IMR-90 (cell line): ENCODE results near the gene ARRB1. TPM values are rescaled to one million over a fixed set of nuclear protein-coding genes. Genes with fewer than 3 reads are reported as not detected.

Experiments used
- ATAC-seq: fragments of 200-7000 bp; cut with Tn5 transposase; 2 replicates; pipeline ENCODE4 v1.9.1; 2020; ENCODE audit warnings: low read depth, mild to moderate bottlenecking, moderate library complexity
- BruUV-seq: library from RNA; stranded (reverse); fragments of 400-500 nt; replicated peaks from 2 replicates; lab custom pipeline; 2021; lab: Mats Ljungman, UMichigan
- CTCF ChIA-PET: fragments of 300-600 bp; formaldehyde crosslinking; extraction: SDS; loops from one replicate; lab custom pipeline; 2021; ENCODE audit warnings: antibody characterized with exemption; lab: Yijun Ruan, JAX
- POLR2A ChIA-PET: fragments of 300-600 bp; sonication (Branson Sonifier 250); formaldehyde crosslinking; loops from one replicate; lab custom pipeline; 2022; ENCODE audit warnings: antibody characterized with exemption; ENCODE audit not compliant: unreplicated experiment; lab: Charles Lee
- DNase-seq: peaks from one replicate; pipeline ENCODE4 v3.0.0; 2013
- H2AFZ ChIP-seq: replicated peaks from 2 replicates; pipeline ENCODE3; 2013; ENCODE audit warnings: low read length, mild to moderate bottlenecking; ENCODE audit not compliant: poor library complexity
- H2AK5ac ChIP-seq: 2 replicates; pipeline ENCODE4 v1.6.1; 2013; ENCODE audit warnings: low read depth, low read length, inconsistent platforms
- H2AK9ac ChIP-seq: replicated peaks from 2 replicates; pipeline ENCODE3; 2013; ENCODE audit warnings: mild to moderate bottlenecking, low read depth, low read length, moderate library complexity; ENCODE audit not compliant: poor library complexity
- H2BK120ac ChIP-seq: 2 replicates; pipeline ENCODE4 v1.6.1; 2013; ENCODE audit warnings: low read depth, low read length, inconsistent platforms
- H2BK15ac ChIP-seq: 3 replicates; pipeline ENCODE4 v1.6.1; 2013; ENCODE audit warnings: low read depth, low read length, inconsistent platforms
- H2BK20ac ChIP-seq: 2 replicates; pipeline ENCODE4 v1.6.1; 2013; ENCODE audit warnings: low read depth, mild to moderate bottlenecking, inconsistent platforms, low read length, moderate library complexity
- H2BK5ac ChIP-seq: 2 replicates; pipeline ENCODE4 v1.6.1; 2013; ENCODE audit warnings: mild to moderate bottlenecking, low read depth, low read length, inconsistent platforms; ENCODE audit not compliant: poor library complexity, severe bottlenecking
- H3K14ac ChIP-seq: replicated peaks from 2 replicates; pipeline ENCODE4 v1.6.1; 2013; ENCODE audit warnings: low read depth, low read length, inconsistent platforms
- H3K18ac ChIP-seq: 2 replicates; pipeline ENCODE4 v1.6.1; 2013; ENCODE audit warnings: low read depth, low read length, control low read depth
- H3K23ac ChIP-seq: 2 replicates; pipeline ENCODE4 v1.6.1; 2013; ENCODE audit warnings: low read depth, low read length, inconsistent platforms
- H3K27ac ChIP-seq: 2 replicates; pipeline ENCODE4 v1.5.1; 2013; ENCODE audit warnings: mild to moderate bottlenecking, control low read depth, low read length; ENCODE audit not compliant: insufficient read depth
- H3K27me3 ChIP-seq: 2 replicates; pipeline ENCODE4 v1.6.1; 2013; ENCODE audit warnings: low read length; ENCODE audit not compliant: control insufficient read depth, insufficient read depth
- H3K36me3 ChIP-seq: 2 replicates; pipeline ENCODE4 v1.6.1; 2013; ENCODE audit warnings: low read length, mixed read lengths; ENCODE audit not compliant: control insufficient read depth, insufficient read depth
- H3K4ac ChIP-seq: 2 replicates; pipeline ENCODE4 v1.6.1; 2013; ENCODE audit warnings: low read depth, low read length, inconsistent platforms
- H3K4me1 ChIP-seq: 2 replicates; pipeline ENCODE4 v1.6.1; 2013; ENCODE audit warnings: low read length, mixed read lengths; ENCODE audit not compliant: control insufficient read depth, insufficient read depth
- H3K4me2 ChIP-seq: 2 replicates; pipeline ENCODE4 v1.6.1; 2013; ENCODE audit warnings: low read depth, mild to moderate bottlenecking, control low read depth, low read length, moderate library complexity
- H3K4me3 ChIP-seq: 2 replicates; pipeline ENCODE4 v1.5.1; 2013; ENCODE audit warnings: low read depth, mild to moderate bottlenecking, control low read depth, low read length, moderate library complexity; ENCODE audit not compliant: insufficient read depth
- H3K56ac ChIP-seq: 2 replicates; pipeline ENCODE4 v1.6.1; 2013; ENCODE audit warnings: low read length, inconsistent platforms; ENCODE audit not compliant: insufficient read depth; ENCODE audit errors: extremely low read depth
- H3K79me1 ChIP-seq, 2 experiments: 2 replicates each; pipeline ENCODE4 v1.6.1; 2013; ENCODE audit warnings: low read length in 2 of 2, inconsistent platforms in 1 of 2, low read depth in 1 of 2
- H3K9ac ChIP-seq: 2 replicates; pipeline ENCODE4 v1.6.1; 2013; ENCODE audit warnings: low read depth, low read length, control low read depth
- H3K9me1 ChIP-seq: 2 replicates; pipeline ENCODE4 v1.6.1; 2013; ENCODE audit warnings: low read length, inconsistent platforms; ENCODE audit not compliant: insufficient read depth
- H3K9me3 ChIP-seq: 2 replicates; pipeline ENCODE4 v1.6.1; 2013; ENCODE audit warnings: low read length; ENCODE audit not compliant: control insufficient read depth, insufficient read depth
- H4K20me1 ChIP-seq: 2 replicates; pipeline ENCODE4 v1.6.1; 2013; ENCODE audit warnings: low read length, inconsistent platforms; ENCODE audit not compliant: insufficient read depth
- H4K5ac ChIP-seq: 2 replicates; pipeline ENCODE4 v1.6.1; 2013; ENCODE audit warnings: mild to moderate bottlenecking, low read depth, low read length, control low read depth
- H4K8ac ChIP-seq, 2 experiments: 2 replicates each; pipeline ENCODE4 v1.6.1; 2013; ENCODE audit warnings: low read depth in 2 of 2, low read length in 2 of 2, control low read depth in 1 of 2, inconsistent platforms in 1 of 2
- H4K91ac ChIP-seq: 2 replicates; pipeline ENCODE4 v1.6.1; 2013; ENCODE audit warnings: low read depth, low read length, inconsistent platforms; ENCODE audit not compliant: insufficient read depth
- CHD1 ChIP-seq: IDR thresholded peaks from 2 replicates; pipeline ENCODE4 v1.6.1; 2012; ENCODE audit warnings: low read depth, low read length, improper control_type of control experiment
- FOS ChIP-seq: fragments of 150-350 bp; IDR thresholded peaks from 2 replicates; pipeline ENCODE4 v1.6.1; 2016; ENCODE audit warnings: low read depth, low read length
- WGBS, 2 experiments: methylation state at CpG; one replicate each; pipeline versions ENCODE4 v1.1.5 to v1.1.7; 2013; ENCODE audit warnings: missing lambda C conversion rate in 2 of 2; ENCODE audit not compliant: insufficient read length in 1 of 2; ENCODE audit errors: extremely low coverage in 2 of 2; 5-methylcytosine and 5-hydroxymethylcytosine counted together
- dilution Hi-C: fragments of 300-500 bp; cut with HindIII; formaldehyde crosslinking; loops from one replicate; pipeline ENCODE4 v1.14.3; 2018; ENCODE audit warnings: low sequenced_read_pairs; ENCODE audit not compliant: unreplicated experiment
- in situ Hi-C: fragments of 300-500 bp; cut with MboI; formaldehyde crosslinking; loops from 3 replicates; pipeline ENCODE4 v1.14.3; 2019; ENCODE audit warnings: low sequenced_read_pairs, inconsistent platforms, mixed read lengths
- intact Hi-C: fragments of 100-400 bp; cut with micrococcal nuclease; formaldehyde crosslinking; loops from 2 replicates; pipeline ENCODE4 v1.10.0; 2022
- polyA plus RNA-seq, 3 experiments: library from polyadenylated mRNA; depleted of rRNA; stranded (reverse); fragments of >200 nt; gene quantifications; 2 replicates each; pipeline ENCODE4 v1.2.3, GENCODE V29; 2012; ENCODE audit warnings: low replicate concordance in 1 of 3
- total RNA-seq: library from RNA; depleted of rRNA; stranded (reverse); fragments of >200 nt; gene quantifications from 2 replicates; pipeline ENCODE4 v1.2.3, GENCODE V29; 2012

ARRB1 gene
- total and polyA plus RNA-seq, 2 of the 4 experiments (the other 2 are of a cell fraction), result 11.0 to 17.4 TPM

DNA sequence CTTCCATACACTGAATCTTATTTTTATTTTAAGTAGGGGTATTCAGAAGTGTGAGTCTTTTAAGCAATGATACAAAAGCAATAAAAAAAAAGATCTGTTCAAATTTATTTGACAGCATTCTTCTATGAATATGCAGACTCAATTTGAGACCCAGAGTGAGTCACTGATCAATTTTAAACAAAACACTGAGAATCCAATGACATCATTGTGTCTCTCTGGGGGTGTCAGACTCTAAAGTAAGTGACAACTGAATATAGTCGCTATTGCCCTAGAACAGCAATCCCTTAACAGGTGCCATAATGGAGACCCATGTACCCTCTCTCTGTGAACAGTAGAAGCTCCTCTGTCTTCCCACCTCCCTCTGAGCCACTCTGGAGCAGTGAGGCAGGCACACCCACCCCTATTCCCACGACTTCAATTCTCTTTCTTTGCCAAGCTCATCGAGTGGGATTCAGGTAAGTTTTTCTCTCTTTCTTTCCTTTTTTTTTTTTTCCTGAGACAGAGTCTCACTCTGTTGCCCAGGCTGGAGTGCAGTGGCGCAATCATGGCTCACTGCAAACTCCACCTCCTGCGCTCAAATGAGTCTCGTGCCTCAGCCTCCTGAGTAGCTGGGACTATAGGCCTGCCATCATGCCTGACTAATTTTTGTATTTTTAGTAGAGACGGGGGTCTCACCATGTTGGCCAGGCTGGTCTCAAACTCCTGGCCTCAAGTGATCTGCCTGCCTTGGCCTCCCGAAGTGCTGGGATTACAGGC lies 42.8 kb upstream of the ARRB1 start:
- no peak overlapping the region for H4K91ac ChIP-seq
- H3K9me3 ChIP-seq, result no peaks in the 10 kb centered on the region
- no peak overlapping the region for H2BK5ac ChIP-seq
- H2BK20ac ChIP-seq, result no peak overlapping the region
- H4K8ac ChIP-seq, result no peak overlapping the region
- H3K14ac ChIP-seq, result no peak overlapping the region
- intact Hi-C loops (no loop called here), in situ Hi-C loops (no loop called here), dilution Hi-C loops (no loop called here)
- H3K23ac ChIP-seq, result no peak overlapping the region
- H3K9ac ChIP-seq, result no peak overlapping the region
- ChIA-PET CTCF (no interaction called here), POLR2A (interaction anchor here (0.7 kb wide), 1 partner anchor 166 kb away, joined by 4 read pairs; no protein-coding TSS in a partner anchor)
- H3K18ac ChIP-seq, result no peak overlapping the region
- no peak overlapping the region for H3K56ac ChIP-seq
- H3K4me1 ChIP-seq, result no peaks in the 10 kb centered on the region
- no peak overlapping the region for H2AK5ac ChIP-seq
- H2BK120ac ChIP-seq, result no peak overlapping the region
- H3K27ac ChIP-seq, result no peak overlapping the region
- H2AK9ac ChIP-seq, result no peak overlapping the region
- ATAC-seq (no peak), DNase-seq (no peak)
- no peaks in the 10 kb centered on the region for H3K79me1 ChIP-seq
- no peak overlapping the region for H2AFZ ChIP-seq
- no peaks in the 10 kb centered on the region for H3K9me1 ChIP-seq
- peaks cover 6% of the 10 kb centered on the region for H3K27me3 ChIP-seq
- WGBS, 2 experiments, result 43% methylated on average over 2 of the region's 8 CpGs; no CpG with 5 or more reads in 1 of the 2 experiments
- H3K4me2 ChIP-seq, result no peak overlapping the region
- TF ChIP-seq FOS (peak; percentile 21; the same call in 1 of the 2 replicates), CHD1 (no peak)
- no peak overlapping the region for H2BK15ac ChIP-seq
- H3K4me3 ChIP-seq, result no peak overlapping the region
- H4K5ac ChIP-seq, result no peak overlapping the region
- no peaks in the 10 kb centered on the region for H4K20me1 ChIP-seq
- no TSS peak for BruUV-seq
- no peaks in the 10 kb centered on the region for H3K36me3 ChIP-seq
- H3K4ac ChIP-seq, result no peak overlapping the region
